ENCODE measurements around the gene CRY1.

CRY1 gene

DNA sequence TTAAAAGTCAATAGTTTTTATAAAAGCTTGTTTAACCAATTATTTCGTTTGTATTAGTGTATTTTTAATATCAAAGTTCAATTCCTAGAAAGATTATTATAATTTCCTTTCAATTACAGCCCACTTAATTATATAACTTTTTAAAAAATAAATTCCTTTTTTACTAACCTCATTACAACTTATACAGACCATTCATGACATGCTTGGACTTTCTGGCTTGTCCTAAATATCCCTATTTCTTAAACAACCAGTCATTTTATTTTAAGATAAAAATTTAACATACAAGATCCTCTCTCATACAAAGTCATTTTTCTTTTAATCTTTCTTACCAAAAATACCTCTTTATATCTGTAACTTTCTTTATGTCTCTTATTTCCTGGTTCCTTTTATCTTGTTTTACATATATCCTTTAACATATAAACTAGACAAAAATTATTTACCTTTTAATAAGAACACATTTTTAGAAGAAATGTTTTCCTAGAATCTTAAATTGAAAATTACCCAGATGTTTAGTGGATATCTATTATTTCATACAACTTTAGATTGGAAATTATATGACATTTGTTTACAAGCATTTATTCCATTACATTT, 148.0 kb downstream of the CRY1 start:
- H3K4me3 ChIP-seq (ENCODE audit: low read depth, low read length) = no peak overlapping the region
- DNase-seq (ENCODE audit: low read depth) = no peak
- TF ChIP-seq, protein P1, sequence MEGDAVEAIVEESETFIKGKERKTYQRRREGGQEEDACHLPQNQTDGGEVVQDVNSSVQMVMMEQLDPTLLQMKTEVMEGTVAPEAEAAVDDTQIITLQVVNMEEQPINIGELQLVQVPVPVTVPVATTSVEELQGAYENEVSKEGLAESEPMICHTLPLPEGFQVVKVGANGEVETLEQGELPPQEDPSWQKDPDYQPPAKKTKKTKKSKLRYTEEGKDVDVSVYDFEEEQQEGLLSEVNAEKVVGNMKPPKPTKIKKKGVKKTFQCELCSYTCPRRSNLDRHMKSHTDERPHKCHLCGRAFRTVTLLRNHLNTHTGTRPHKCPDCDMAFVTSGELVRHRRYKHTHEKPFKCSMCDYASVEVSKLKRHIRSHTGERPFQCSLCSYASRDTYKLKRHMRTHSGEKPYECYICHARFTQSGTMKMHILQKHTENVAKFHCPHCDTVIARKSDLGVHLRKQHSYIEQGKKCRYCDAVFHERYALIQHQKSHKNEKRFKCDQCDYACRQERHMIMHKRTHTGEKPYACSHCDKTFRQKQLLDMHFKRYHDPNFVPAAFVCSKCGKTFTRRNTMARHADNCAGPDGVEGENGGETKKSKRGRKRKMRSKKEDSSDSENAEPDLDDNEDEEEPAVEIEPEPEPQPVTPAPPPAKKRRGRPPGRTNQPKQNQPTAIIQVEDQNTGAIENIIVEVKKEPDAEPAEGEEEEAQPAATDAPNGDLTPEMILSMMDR (IDR thresholded peaks at IDR 0.05; ENCODE audit: low read depth, low read length, missing control alignments) = no peak
- in situ Hi-C loops (cut with HindIII; ENCODE audit: low sequenced_read_pairs) = no loop called here

DNA sequence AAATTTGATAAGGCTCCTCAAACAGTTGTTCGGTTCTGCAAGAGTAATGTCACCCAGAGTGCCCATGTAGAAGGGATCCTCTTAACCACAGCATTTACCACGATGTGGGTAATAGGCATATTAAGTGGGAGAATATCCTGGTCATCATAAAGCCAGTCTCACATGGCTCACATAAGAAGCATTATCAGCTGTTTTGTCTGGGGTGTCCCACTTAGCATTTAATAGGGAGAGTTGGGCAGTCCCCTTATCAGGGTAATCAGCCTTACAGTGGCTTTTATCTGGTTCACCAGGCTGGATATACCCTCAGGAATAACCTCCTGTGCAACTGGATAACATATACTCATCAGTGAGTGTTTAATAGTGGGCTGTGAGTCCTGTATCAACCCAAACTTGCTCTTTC, 150.6 kb downstream of the CRY1 start:
- in situ Hi-C loops (cut with HindIII; ENCODE audit: low sequenced_read_pairs) = no loop called here
- H3K4me3 ChIP-seq (ENCODE audit: low read depth, low read length) = no peak overlapping the region
- no peak for DNase-seq (ENCODE audit: low read depth)
- TF ChIP-seq, protein P1 (IDR thresholded peaks at IDR 0.05; ENCODE audit: low read depth, low read length, missing control alignments) = no peak

DNA sequence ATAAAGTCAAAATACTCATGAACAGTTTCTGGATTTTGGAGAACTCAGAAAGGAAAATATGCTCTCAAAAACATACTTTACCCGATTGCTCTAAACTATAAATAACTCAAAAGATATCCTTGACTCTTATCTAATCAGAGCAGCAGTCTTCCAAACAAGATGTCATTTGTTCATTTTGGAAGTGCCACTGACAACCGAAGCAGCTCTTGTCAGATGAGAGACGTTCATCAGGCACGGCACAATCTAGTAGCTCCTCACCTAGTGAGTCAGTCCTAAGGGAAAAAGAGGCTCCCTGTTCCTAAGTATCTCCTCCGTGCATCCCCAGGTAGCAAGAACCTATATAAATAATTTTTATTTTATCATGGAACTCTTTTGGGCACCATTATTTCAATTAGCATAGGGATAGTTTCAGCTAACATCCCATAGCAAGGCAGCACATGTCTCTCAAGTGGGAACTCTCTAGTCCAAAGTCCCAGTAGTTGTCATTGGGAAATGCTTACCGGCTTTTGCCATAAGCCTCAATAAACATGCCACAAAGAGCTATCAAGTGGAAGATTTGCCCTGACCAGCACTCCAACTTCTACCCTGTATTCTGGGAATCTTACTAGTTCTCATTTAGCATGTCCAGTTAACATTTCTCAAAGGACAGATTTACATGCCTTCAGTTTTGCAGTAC, 151.7 kb downstream of the CRY1 start:
- DNase-seq (ENCODE audit: low read depth) = no peak
- TF ChIP-seq, protein P1 (IDR thresholded peaks at IDR 0.05; ENCODE audit: low read depth, low read length, missing control alignments) = no peak
- in situ Hi-C loops (cut with HindIII; ENCODE audit: low sequenced_read_pairs) = no loop called here
- H3K4me3 ChIP-seq (ENCODE audit: low read depth, low read length) = no peak overlapping the region

All from astrocyte of the cerebellum (primary cell).